ENCODE measurements around the gene HCST. TPM values are rescaled to one million over a fixed set of nuclear protein-coding genes. Genes with fewer than 3 reads are reported as not detected.

The HCST gene
- total and polyA plus RNA-seq, 3 donors from 2014 or later = 0.87 to 16.8 (median 3.5) TPM

- TF ChIP-seq POLR2A (IDR thresholded peaks at IDR 0.05) = no peak
- no peak for TF ChIP-seq CTCF (IDR thresholded peaks at IDR 0.05)
- Histone ChIP-seq H3K9me3 (no peaks in the 10 kb centered on the region), H3K4me1 (peaks cover 19% of the 10 kb centered on the region), H3K4me3 (peak within 1 kb of the TSS; percentile 70 to 78), H3K36me3 (ENCODE audit: low read depth, missing control alignments) (no peaks in the 10 kb centered on the region), H3K27ac (peak within 1 kb of the TSS; percentile 65 to 79), H3K27me3 (no peaks in the 10 kb centered on the region)
- DNase-seq = peak; percentile 89
- intact Hi-C loops (cut with DNase I; ENCODE audit: low total_unique reads) = no loop called here
- 1% methylated on average over 30 of the region's 68 CpGs for WGBS, 2 donors
These were observed 33.8 kb downstream of the HCST start, which contains the start of gene LRFN3 for GRCh38 chr19:35935911-35936737. Gene LRFN3, plus strand, starts transcription at chr19:35936374. Its CDS starts 3,052 bp downstream, at chr19:35939426.

GRCh38 chr19:35936738-35937268 lies 34.5 kb downstream of the HCST start:
- DNase-seq = no peak
- no peaks in the 10 kb centered on the region for H3K9me3 ChIP-seq
- intact Hi-C loops (cut with DNase I; ENCODE audit: low total_unique reads) = no loop called here

GRCh38 chr19:35937345-35938281 lies 35.3 kb downstream of the HCST start:
- WGBS, 2 donors = 49 to 56% methylated on average over 11 to 14 of the region's 14 CpGs
- Histone ChIP-seq H3K27me3 (no peaks in the 10 kb centered on the region), H3K9me3 (no peaks in the 10 kb centered on the region), H3K27ac (no peak overlapping the region), H3K4me1 (peaks cover 19% of the 10 kb centered on the region), H3K4me3 (no peak overlapping the region), H3K36me3 (ENCODE audit: low read depth, missing control alignments) (no peaks in the 10 kb centered on the region)
- intact Hi-C loops (cut with DNase I; ENCODE audit: low total_unique reads) = no loop called here
- DNase-seq = no peak
- no peak for TF ChIP-seq POLR2A (IDR thresholded peaks at IDR 0.05)

More at GRCh38 chr19:35936738-35937268, 34.5 kb downstream of the HCST start:
- no peak for TF ChIP-seq POLR2A (IDR thresholded peaks at IDR 0.05)
- H3K27ac ChIP-seq = peak overlapping the region; percentile 65 to 79
- no peaks in the 10 kb centered on the region for H3K27me3 ChIP-seq
- H3K4me3 ChIP-seq = peak overlapping the region; percentile 70 to 78
- peaks cover 19% of the 10 kb centered on the region for H3K4me1 ChIP-seq
- WGBS, 2 donors = 0 to 14% methylated on average over 5 to 10 of the region's 11 CpGs
- no peaks in the 10 kb centered on the region for H3K36me3 ChIP-seq (ENCODE audit: low read depth, missing control alignments)

GRCh38 chr19:35938282-35939224 lies 36.2 kb downstream of the HCST start:
- Histone ChIP-seq H3K9me3 (no peaks in the 10 kb centered on the region), H3K27ac (no peak overlapping the region), H3K4me3 (no peak overlapping the region), H3K27me3 (no peaks in the 10 kb centered on the region), H3K36me3 (ENCODE audit: low read depth, missing control alignments) (no peaks in the 10 kb centered on the region), H3K4me1 (peaks cover 19% of the 10 kb centered on the region)
- 79 to 81% methylated on average over 13 of the region's 13 CpGs for WGBS, 2 donors
- intact Hi-C loops (cut with DNase I; ENCODE audit: low total_unique reads) = no loop called here
- DNase-seq = no peak
- TF ChIP-seq CTCF (IDR thresholded peaks at IDR 0.05) (no peak), POLR2A (IDR thresholded peaks at IDR 0.05) (no peak)
